IMR-90 (cell line): Measurements from ENCODE around the gene HTT. TPM values are rescaled to one million over a fixed set of nuclear protein-coding genes. Genes with fewer than 3 reads are reported as not detected.

Experiments used
- ATAC-seq: fragments of 200-7000 bp; cut with Tn5 transposase; 2 replicates; pipeline ENCODE4 v1.9.1; 2020; ENCODE audit warnings: low read depth, mild to moderate bottlenecking, moderate library complexity
- BruUV-seq: library from RNA; stranded (reverse); fragments of 400-500 nt; replicated peaks from 2 replicates; lab custom pipeline; 2021; lab: Mats Ljungman, UMichigan
- CTCF ChIA-PET: fragments of 300-600 bp; formaldehyde crosslinking; extraction: SDS; loops from one replicate; lab custom pipeline; 2021; ENCODE audit warnings: antibody characterized with exemption; lab: Yijun Ruan, JAX
- POLR2A ChIA-PET: fragments of 300-600 bp; sonication (Branson Sonifier 250); formaldehyde crosslinking; loops from one replicate; lab custom pipeline; 2022; ENCODE audit warnings: antibody characterized with exemption; ENCODE audit not compliant: unreplicated experiment; lab: Charles Lee
- DNase-seq: peaks from one replicate; pipeline ENCODE4 v3.0.0; 2013
- H2AFZ ChIP-seq: replicated peaks from 2 replicates; pipeline ENCODE3; 2013; ENCODE audit warnings: low read length, mild to moderate bottlenecking; ENCODE audit not compliant: poor library complexity
- H2AK5ac ChIP-seq: 2 replicates; pipeline ENCODE4 v1.6.1; 2013; ENCODE audit warnings: low read depth, low read length, inconsistent platforms
- H2AK9ac ChIP-seq: replicated peaks from 2 replicates; pipeline ENCODE3; 2013; ENCODE audit warnings: mild to moderate bottlenecking, low read depth, low read length, moderate library complexity; ENCODE audit not compliant: poor library complexity
- H2BK120ac ChIP-seq: 2 replicates; pipeline ENCODE4 v1.6.1; 2013; ENCODE audit warnings: low read depth, low read length, inconsistent platforms
- H2BK15ac ChIP-seq: 3 replicates; pipeline ENCODE4 v1.6.1; 2013; ENCODE audit warnings: low read depth, low read length, inconsistent platforms
- H2BK20ac ChIP-seq: 2 replicates; pipeline ENCODE4 v1.6.1; 2013; ENCODE audit warnings: low read depth, mild to moderate bottlenecking, inconsistent platforms, low read length, moderate library complexity
- H2BK5ac ChIP-seq: 2 replicates; pipeline ENCODE4 v1.6.1; 2013; ENCODE audit warnings: mild to moderate bottlenecking, low read depth, low read length, inconsistent platforms; ENCODE audit not compliant: poor library complexity, severe bottlenecking
- H3K14ac ChIP-seq: replicated peaks from 2 replicates; pipeline ENCODE4 v1.6.1; 2013; ENCODE audit warnings: low read depth, low read length, inconsistent platforms
- H3K18ac ChIP-seq: 2 replicates; pipeline ENCODE4 v1.6.1; 2013; ENCODE audit warnings: low read depth, low read length, control low read depth
- H3K23ac ChIP-seq: 2 replicates; pipeline ENCODE4 v1.6.1; 2013; ENCODE audit warnings: low read depth, low read length, inconsistent platforms
- H3K27ac ChIP-seq: 2 replicates; pipeline ENCODE4 v1.5.1; 2013; ENCODE audit warnings: mild to moderate bottlenecking, control low read depth, low read length; ENCODE audit not compliant: insufficient read depth
- H3K27me3 ChIP-seq: 2 replicates; pipeline ENCODE4 v1.6.1; 2013; ENCODE audit warnings: low read length; ENCODE audit not compliant: control insufficient read depth, insufficient read depth
- H3K36me3 ChIP-seq: 2 replicates; pipeline ENCODE4 v1.6.1; 2013; ENCODE audit warnings: low read length, mixed read lengths; ENCODE audit not compliant: control insufficient read depth, insufficient read depth
- H3K4ac ChIP-seq: 2 replicates; pipeline ENCODE4 v1.6.1; 2013; ENCODE audit warnings: low read depth, low read length, inconsistent platforms
- H3K4me1 ChIP-seq: 2 replicates; pipeline ENCODE4 v1.6.1; 2013; ENCODE audit warnings: low read length, mixed read lengths; ENCODE audit not compliant: control insufficient read depth, insufficient read depth
- H3K4me2 ChIP-seq: 2 replicates; pipeline ENCODE4 v1.6.1; 2013; ENCODE audit warnings: low read depth, mild to moderate bottlenecking, control low read depth, low read length, moderate library complexity
- H3K4me3 ChIP-seq: 2 replicates; pipeline ENCODE4 v1.5.1; 2013; ENCODE audit warnings: low read depth, mild to moderate bottlenecking, control low read depth, low read length, moderate library complexity; ENCODE audit not compliant: insufficient read depth
- H3K56ac ChIP-seq: 2 replicates; pipeline ENCODE4 v1.6.1; 2013; ENCODE audit warnings: low read length, inconsistent platforms; ENCODE audit not compliant: insufficient read depth; ENCODE audit errors: extremely low read depth
- H3K79me1 ChIP-seq, 2 experiments: 2 replicates each; pipeline ENCODE4 v1.6.1; 2013; ENCODE audit warnings: low read length in 2 of 2, inconsistent platforms in 1 of 2, low read depth in 1 of 2
- H3K9ac ChIP-seq: 2 replicates; pipeline ENCODE4 v1.6.1; 2013; ENCODE audit warnings: low read depth, low read length, control low read depth
- H3K9me1 ChIP-seq: 2 replicates; pipeline ENCODE4 v1.6.1; 2013; ENCODE audit warnings: low read length, inconsistent platforms; ENCODE audit not compliant: insufficient read depth
- H3K9me3 ChIP-seq: 2 replicates; pipeline ENCODE4 v1.6.1; 2013; ENCODE audit warnings: low read length; ENCODE audit not compliant: control insufficient read depth, insufficient read depth
- H4K20me1 ChIP-seq: 2 replicates; pipeline ENCODE4 v1.6.1; 2013; ENCODE audit warnings: low read length, inconsistent platforms; ENCODE audit not compliant: insufficient read depth
- H4K5ac ChIP-seq: 2 replicates; pipeline ENCODE4 v1.6.1; 2013; ENCODE audit warnings: mild to moderate bottlenecking, low read depth, low read length, control low read depth
- H4K8ac ChIP-seq, 2 experiments: 2 replicates each; pipeline ENCODE4 v1.6.1; 2013; ENCODE audit warnings: low read depth in 2 of 2, low read length in 2 of 2, control low read depth in 1 of 2, inconsistent platforms in 1 of 2
- H4K91ac ChIP-seq: 2 replicates; pipeline ENCODE4 v1.6.1; 2013; ENCODE audit warnings: low read depth, low read length, inconsistent platforms; ENCODE audit not compliant: insufficient read depth
- BHLHE40 ChIP-seq: fragments of 150-350 bp; IDR thresholded peaks from 2 replicates; pipeline ENCODE4 v1.6.1; 2016; ENCODE audit warnings: mild to moderate bottlenecking, low read depth, low read length
- CHD1 ChIP-seq: IDR thresholded peaks from 2 replicates; pipeline ENCODE4 v1.6.1; 2012; ENCODE audit warnings: low read depth, low read length, improper control_type of control experiment
- CTCF ChIP-seq: conservative IDR thresholded peaks from 2 replicates; pipeline ENCODE4 v1.5.1; 2012; ENCODE audit warnings: mild to moderate bottlenecking, low read depth, low read length, improper control_type of control experiment
- FOS ChIP-seq: fragments of 150-350 bp; IDR thresholded peaks from 2 replicates; pipeline ENCODE4 v1.6.1; 2016; ENCODE audit warnings: low read depth, low read length
- MAFK ChIP-seq: IDR thresholded peaks from 2 replicates; pipeline ENCODE4 v1.6.1; 2012; ENCODE audit warnings: low read depth, low read length, improper control_type of control experiment
- MAZ ChIP-seq: IDR thresholded peaks from 2 replicates; pipeline ENCODE4 v1.6.1; 2012; ENCODE audit warnings: low read depth, mild to moderate bottlenecking, low read length, improper control_type of control experiment, moderate library complexity, borderline replicate concordance
- NFE2L2 ChIP-seq: fragments of 150-350 bp; IDR thresholded peaks from 2 replicates; pipeline ENCODE4 v1.6.1; 2016; ENCODE audit warnings: low read depth, mild to moderate bottlenecking, low read length
- POLR2A ChIP-seq: IDR thresholded peaks from 2 replicates; pipeline ENCODE4 v1.6.1; 2012; ENCODE audit warnings: mild to moderate bottlenecking, low read depth, low read length
- RFX5 ChIP-seq: IDR thresholded peaks from 2 replicates; pipeline ENCODE4 v1.8.0; 2012; ENCODE audit warnings: low read depth, mild to moderate bottlenecking, low read length, moderate library complexity
- SMC3 ChIP-seq: fragments of 150-350 bp; IDR thresholded peaks from 2 replicates; pipeline ENCODE4 v1.6.1; 2016; ENCODE audit warnings: low read depth, mild to moderate bottlenecking, antibody characterized with exemption, low read length, moderate library complexity
- WGBS, 2 experiments: methylation state at CpG; one replicate each; pipeline versions ENCODE4 v1.1.5 to v1.1.7; 2013; ENCODE audit warnings: missing lambda C conversion rate in 2 of 2; ENCODE audit not compliant: insufficient read length in 1 of 2; ENCODE audit errors: extremely low coverage in 2 of 2; 5-methylcytosine and 5-hydroxymethylcytosine counted together
- dilution Hi-C: fragments of 300-500 bp; cut with HindIII; formaldehyde crosslinking; loops from one replicate; pipeline ENCODE4 v1.14.3; 2018; ENCODE audit warnings: low sequenced_read_pairs; ENCODE audit not compliant: unreplicated experiment
- in situ Hi-C: fragments of 300-500 bp; cut with MboI; formaldehyde crosslinking; loops from 3 replicates; pipeline ENCODE4 v1.14.3; 2019; ENCODE audit warnings: low sequenced_read_pairs, inconsistent platforms, mixed read lengths
- intact Hi-C: fragments of 100-400 bp; cut with micrococcal nuclease; formaldehyde crosslinking; loops from 2 replicates; pipeline ENCODE4 v1.10.0; 2022
- polyA plus RNA-seq, 3 experiments: library from polyadenylated mRNA; depleted of rRNA; stranded (reverse); fragments of >200 nt; gene quantifications; 2 replicates each; pipeline ENCODE4 v1.2.3, GENCODE V29; 2012; ENCODE audit warnings: low replicate concordance in 1 of 3
- total RNA-seq: library from RNA; depleted of rRNA; stranded (reverse); fragments of >200 nt; gene quantifications from 2 replicates; pipeline ENCODE4 v1.2.3, GENCODE V29; 2012
- TF ChIP-seq, protein P1 (sequence below): fragments of 150-350 bp; IDR thresholded peaks from 2 replicates; pipeline ENCODE4 v1.6.1; 2017; ENCODE audit warnings: mild to moderate bottlenecking, antibody characterized with exemption, low read length, low read depth

HTT gene
- total and polyA plus RNA-seq, 2 of the 4 experiments (the other 2 are of a cell fraction), result 11.6 to 14.3 TPM

GRCh38 chr4:3069661-3070199 lies 4.8 kb upstream of the HTT start:
- peaks cover 3% of the 10 kb centered on the region; the same call in 1 of the 2 replicates for H4K20me1 ChIP-seq
- no peak overlapping the region for H2AK9ac ChIP-seq
- WGBS, 2 experiments, result 27% methylated on average over 3 of the region's 16 CpGs; no CpG with 5 or more reads in 1 of the 2 experiments
- H3K27ac ChIP-seq, result no peak overlapping the region
- no peaks in the 10 kb centered on the region for H3K9me3 ChIP-seq
- no peaks in the 10 kb centered on the region for H3K4me1 ChIP-seq
- ATAC-seq (no peak), DNase-seq (no peak)
- H3K23ac ChIP-seq, result no peak overlapping the region
- in situ Hi-C loops (no loop called here), intact Hi-C loops (no loop called here), dilution Hi-C loops (no loop called here)
- H2BK20ac ChIP-seq, result no peak overlapping the region
- no peak overlapping the region for H2AK5ac ChIP-seq
- no peak overlapping the region for H3K56ac ChIP-seq
- H2AFZ ChIP-seq, result no peak overlapping the region
- H4K8ac ChIP-seq, result no peak overlapping the region
- POLR2A ChIA-PET, result no interaction called here
- no peak overlapping the region for H3K14ac ChIP-seq
- CTCF ChIA-PET, result no interaction called here
- H4K5ac ChIP-seq, result no peak overlapping the region
- peaks cover 4% of the 10 kb centered on the region; the same call in 1 of the 2 replicates for H3K9me1 ChIP-seq
- no TSS peak for BruUV-seq
- H3K4ac ChIP-seq, result no peak overlapping the region
- H2BK5ac ChIP-seq, result no peak overlapping the region
- no peak overlapping the region for H3K4me3 ChIP-seq
- no peak overlapping the region for H2BK120ac ChIP-seq
- H3K18ac ChIP-seq, result no peak overlapping the region
- no peak overlapping the region for H3K9ac ChIP-seq
- no peak overlapping the region for H2BK15ac ChIP-seq
- no peaks in the 10 kb centered on the region for H3K36me3 ChIP-seq
- TF ChIP-seq FOS (no peak), POLR2A (no peak), SMC3 (no peak), CTCF (no peak), NFE2L2 (no peak), CHD1 (no peak), BHLHE40 (no peak), RFX5 (no peak), MAZ (no peak), MAFK (no peak)
- TF ChIP-seq, protein P1, sequence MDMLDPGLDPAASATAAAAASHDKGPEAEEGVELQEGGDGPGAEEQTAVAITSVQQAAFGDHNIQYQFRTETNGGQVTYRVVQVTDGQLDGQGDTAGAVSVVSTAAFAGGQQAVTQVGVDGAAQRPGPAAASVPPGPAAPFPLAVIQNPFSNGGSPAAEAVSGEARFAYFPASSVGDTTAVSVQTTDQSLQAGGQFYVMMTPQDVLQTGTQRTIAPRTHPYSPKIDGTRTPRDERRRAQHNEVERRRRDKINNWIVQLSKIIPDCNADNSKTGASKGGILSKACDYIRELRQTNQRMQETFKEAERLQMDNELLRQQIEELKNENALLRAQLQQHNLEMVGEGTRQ, result no peak
- H3K4me2 ChIP-seq, result no peak overlapping the region
- no peaks in the 10 kb centered on the region; a peak in 1 of 4 replicates for H3K79me1 ChIP-seq
- H3K27me3 ChIP-seq, result peaks cover 7% of the 10 kb centered on the region
- H4K91ac ChIP-seq, result no peak overlapping the region
